LNCAP (cell line): ENCODE results near the gene IBA57.
A peak's percentile ranks its signal among the peaks of the same experiment; 100 is the strongest.

Experiments used
- TF ChIP-seq, protein P1 (sequence below): fragments of 450-650 bp; IDR thresholded peaks from 2 replicates; pipeline ENCODE4 v1.5.1; 2017; ENCODE audit warnings: mild to moderate bottlenecking

The IBA57 gene

DNA sequence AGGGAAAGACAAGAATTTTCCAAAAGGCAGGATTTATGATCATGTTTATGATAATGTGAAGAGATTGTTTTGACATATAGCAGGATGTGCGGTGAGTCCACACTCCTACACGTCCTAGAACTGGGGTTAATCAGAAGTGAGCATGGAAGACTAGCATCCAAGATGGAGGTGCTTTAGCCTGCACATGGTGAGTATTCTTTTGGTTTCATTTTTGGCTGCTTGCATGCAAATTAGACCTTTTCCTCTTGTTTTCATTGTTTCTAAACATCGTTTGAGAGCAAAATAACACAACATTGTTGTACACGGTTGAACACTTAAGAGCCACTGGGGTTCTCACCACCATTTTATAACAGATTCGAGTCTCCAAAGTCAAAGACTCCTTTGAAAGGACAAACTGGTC, 40.4 kb upstream of the IBA57 start:
- TF ChIP-seq, protein P1, sequence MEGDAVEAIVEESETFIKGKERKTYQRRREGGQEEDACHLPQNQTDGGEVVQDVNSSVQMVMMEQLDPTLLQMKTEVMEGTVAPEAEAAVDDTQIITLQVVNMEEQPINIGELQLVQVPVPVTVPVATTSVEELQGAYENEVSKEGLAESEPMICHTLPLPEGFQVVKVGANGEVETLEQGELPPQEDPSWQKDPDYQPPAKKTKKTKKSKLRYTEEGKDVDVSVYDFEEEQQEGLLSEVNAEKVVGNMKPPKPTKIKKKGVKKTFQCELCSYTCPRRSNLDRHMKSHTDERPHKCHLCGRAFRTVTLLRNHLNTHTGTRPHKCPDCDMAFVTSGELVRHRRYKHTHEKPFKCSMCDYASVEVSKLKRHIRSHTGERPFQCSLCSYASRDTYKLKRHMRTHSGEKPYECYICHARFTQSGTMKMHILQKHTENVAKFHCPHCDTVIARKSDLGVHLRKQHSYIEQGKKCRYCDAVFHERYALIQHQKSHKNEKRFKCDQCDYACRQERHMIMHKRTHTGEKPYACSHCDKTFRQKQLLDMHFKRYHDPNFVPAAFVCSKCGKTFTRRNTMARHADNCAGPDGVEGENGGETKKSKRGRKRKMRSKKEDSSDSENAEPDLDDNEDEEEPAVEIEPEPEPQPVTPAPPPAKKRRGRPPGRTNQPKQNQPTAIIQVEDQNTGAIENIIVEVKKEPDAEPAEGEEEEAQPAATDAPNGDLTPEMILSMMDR, result no peak

DNA sequence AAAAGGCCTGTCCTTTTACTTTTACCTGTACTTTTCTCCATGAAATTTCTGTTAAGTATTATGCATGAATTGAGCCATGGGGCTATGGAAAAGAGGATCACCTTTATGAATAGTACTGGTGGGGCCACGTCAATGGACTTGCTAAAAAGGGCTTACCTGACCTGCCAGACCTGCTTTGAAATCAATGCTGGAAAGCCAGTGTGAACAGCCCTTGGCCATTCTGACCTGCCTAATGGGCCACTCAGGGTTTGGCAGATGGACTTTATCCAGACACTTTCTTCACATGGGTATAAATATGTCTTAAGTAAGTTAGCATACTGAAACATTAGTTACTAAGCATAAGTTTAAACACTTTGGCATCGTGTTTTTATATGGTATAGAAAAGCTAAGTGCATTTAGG, 33.8 kb upstream of the IBA57 start:
- TF ChIP-seq, protein P1, result no peak

DNA sequence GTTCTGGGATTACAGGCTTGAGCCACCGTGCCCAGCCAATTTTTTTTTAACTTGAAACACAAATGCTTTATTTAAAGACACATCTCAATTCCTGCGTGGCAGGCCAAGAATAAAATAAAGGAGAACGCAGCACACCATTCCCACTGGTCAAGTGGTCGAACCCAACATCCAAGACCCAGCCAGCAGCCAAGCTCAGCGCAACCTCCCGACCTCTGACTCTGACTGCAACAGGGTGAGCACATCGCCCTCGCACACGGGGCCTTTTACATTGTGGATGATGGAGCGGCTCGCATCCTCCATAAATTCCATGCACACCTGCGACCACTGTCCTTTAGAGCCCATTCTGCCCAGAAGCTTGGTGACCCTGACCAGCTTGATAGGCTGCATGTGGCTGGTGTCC, 31.0 kb upstream of the IBA57 start:
- TF ChIP-seq, protein P1, result no peak

DNA sequence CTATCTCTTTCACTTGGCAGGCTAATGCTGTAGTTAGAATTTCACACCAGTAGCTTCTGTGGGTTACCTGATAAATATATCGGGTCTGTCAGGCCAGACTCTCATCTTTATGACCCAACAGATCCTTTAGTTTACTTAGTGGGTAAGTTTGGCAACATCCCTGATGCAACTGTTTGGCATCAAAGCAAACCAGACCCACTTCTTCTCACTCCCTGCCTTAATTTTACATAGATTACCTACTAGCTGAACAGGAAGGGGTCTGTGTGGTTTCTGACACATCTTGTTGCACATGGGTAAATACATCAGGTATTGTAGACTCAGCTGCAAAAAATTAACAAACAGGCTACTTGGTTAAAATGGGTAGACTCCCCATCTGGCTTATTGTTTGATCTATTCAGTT, 28.7 kb upstream of the IBA57 start:
- TF ChIP-seq, protein P1, result no peak

DNA sequence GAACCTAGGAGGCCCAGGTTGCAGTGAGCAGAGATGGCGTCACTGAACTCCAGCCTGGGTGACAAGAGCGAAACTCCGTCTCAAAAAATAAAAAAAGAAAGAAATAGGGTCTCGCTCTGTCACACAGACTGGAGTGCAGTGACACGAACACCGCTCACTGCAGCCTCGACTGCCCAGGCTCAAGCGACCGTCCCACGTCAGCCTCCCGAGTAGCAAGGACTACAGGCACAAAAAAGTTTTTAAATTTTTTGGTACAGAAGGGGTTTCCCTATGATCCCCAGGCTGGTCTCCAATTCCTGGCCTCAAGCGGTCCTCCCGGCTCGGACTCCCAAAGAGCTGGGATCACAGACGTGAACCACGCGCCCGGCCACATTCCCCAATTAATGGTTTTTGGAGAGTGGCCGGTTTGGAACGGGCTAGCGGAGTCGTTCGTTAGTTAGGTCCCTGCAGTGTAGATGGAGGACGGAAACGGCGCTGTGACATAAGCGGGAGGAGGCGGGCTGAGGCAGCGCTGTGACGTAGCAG, 26.1 kb upstream of the IBA57 start:
- TF ChIP-seq, protein P1, result no peak

DNA sequence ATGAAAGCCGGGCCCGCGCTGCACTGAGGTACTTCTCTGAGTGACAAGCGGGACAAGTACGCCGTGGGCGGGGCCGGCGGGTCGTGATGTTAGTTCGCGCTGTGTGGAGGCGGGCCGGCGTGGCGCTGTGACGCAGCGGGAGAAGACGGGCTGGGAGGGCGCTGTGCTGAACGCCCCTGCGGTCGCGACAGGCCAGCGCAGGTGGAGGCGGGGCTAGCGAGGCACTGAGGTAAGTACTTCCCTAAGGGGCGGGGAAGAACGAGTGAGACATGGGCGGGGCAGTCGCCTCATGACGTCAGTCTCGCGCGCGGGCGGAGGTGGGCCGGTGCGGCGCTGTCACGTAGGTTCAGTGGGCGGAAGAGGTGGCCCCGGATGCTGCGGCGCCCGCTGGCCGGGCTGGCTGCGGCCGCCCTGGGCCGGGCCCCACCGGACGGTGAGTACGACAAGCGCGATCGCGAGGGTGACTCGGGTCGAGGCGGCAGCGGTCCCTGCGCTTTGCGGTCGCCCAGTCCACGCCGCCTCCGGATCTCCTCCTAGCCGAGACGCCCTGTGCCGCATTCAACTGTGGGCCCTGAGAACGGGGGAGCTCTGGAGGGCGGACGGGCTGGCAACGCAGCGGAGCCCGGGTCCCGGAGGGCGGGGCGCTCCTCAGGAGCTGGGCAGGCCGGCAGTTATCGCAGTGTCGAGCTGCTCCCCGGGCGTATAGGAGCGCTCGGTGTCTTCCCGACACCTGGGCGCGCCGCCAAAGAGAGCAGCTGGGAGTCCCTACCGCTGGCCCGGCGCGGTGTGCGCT, 25.5 kb upstream of the IBA57 start, which contains the start of gene GUK1:
Gene GUK1, plus strand, starts transcription at position 349 of the 793 bp plus-strand sequence. Its CDS starts 24 bp downstream, at position 373.
- TF ChIP-seq, protein P1, result peak; percentile 29; the same call in 1 of the 2 replicates

DNA sequence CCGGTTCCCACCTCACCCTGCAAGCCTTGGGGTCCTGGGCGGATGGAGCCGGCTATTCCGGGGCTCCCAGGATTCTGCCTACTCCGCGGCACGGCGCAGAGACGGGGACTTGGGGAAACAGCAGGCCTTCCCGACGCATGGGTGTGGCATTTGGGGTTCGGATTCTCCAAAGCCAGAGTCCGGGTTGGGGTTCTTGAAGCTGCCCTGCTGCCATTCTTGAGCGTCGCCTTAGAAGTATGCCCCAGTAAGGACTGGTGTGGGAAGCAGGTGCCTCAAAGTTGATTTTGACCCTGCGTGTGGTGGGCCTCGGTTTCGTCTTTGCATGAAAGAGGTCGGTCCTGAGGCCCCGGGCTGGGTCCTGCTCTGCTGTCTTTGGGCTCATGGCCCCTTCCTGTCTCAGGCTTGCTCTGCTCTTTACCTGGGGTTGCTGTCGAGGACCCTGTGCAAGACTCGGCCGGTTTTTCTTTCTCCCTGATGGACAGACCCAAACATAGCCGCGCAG, 24.8 kb upstream of the IBA57 start:
- TF ChIP-seq, protein P1, result no peak
